Motor neuron (in vitro differentiated cells): Measurements from ENCODE around the gene CD200R1L. TPM values are rescaled to one million over a fixed set of nuclear protein-coding genes. Genes with fewer than 3 reads are reported as not detected.

Source experiments
- ATAC-seq, 8 experiments: fragments of 200-7000 bp; cut with Tn5 transposase; replicated peaks in 6 of 8; 2 replicates each; pipeline ENCODE4 v1.8.0; 2021; ENCODE audit warnings: mild to moderate bottlenecking in 8 of 8, moderate library complexity in 8 of 8
- H3K27ac ChIP-seq, 2 donors: fragments of 250-450 bp; sonication (Bioruptor Pico); 2 replicates each; pipeline ENCODE4 v1.9.0; 2021; ENCODE audit warnings: antibody characterized with exemption in 2 of 2, mild to moderate bottlenecking in 2 of 2, moderate library complexity in 1 of 2
- H3K4me1 ChIP-seq, 2 donors: fragments of 250-450 bp; sonication (Bioruptor Pico); replicated peaks in 1 of 2; 2 replicates each; pipeline ENCODE4 v1.6.1; 2021; ENCODE audit warnings: antibody characterized with exemption in 2 of 2, mild to moderate bottlenecking in 2 of 2, moderate library complexity in 1 of 2
- H3K4me3 ChIP-seq, 5 donors: fragments of 250-450 bp; sonication (Bioruptor Pico); 2 replicates each; pipeline ENCODE4 v1.9.0; 2021; ENCODE audit warnings: antibody characterized with exemption in 5 of 5, mild to moderate bottlenecking in 5 of 5, moderate library complexity in 4 of 5
- WGBS, 10 experiments: fragments of 450-650 bp; shearing (Covaris generic); methylation state at CpG; one replicate each; pipeline ENCODE4 v1.0.0; 2022; 5-methylcytosine and 5-hydroxymethylcytosine counted together
- in situ Hi-C, 9 experiments: fragments of 400-800 bp; cut with MboI; loops; one replicate each; pipeline ENCODE4 v1.15.0; 2021; ENCODE audit warnings: low sequenced_read_pairs in 9 of 9, low pct_unique_long_range_greater_than_20kb in 2 of 9; ENCODE audit not compliant: unreplicated experiment in 9 of 9
- total RNA-seq, 8 experiments: library from RNA; unstranded; fragments of 300-600 nt; gene quantifications; 2 replicates each; pipeline versions ENCODE4 v1.2.3 to v1.2.4, GENCODE V29; 2022

CD200R1L gene
- total RNA-seq, 8 experiments from 2014 or later = not detected

GRCh38 chr3:112769286-112769978 is 77.2 kb downstream of the CD200R1L start:
- in situ Hi-C loops = no loop called here
- 0 to 100% (median 50%) methylated on average over 1 of the region's 1 CpG; no CpG with 5 or more reads in 4 of the 10 experiments for WGBS, 10 experiments
- no peaks in the 10 kb centered on the region for H3K4me1 ChIP-seq
- H3K27ac ChIP-seq = no peak overlapping the region
- no peak overlapping the region for H3K4me3 ChIP-seq
- ATAC-seq = peak in 3 of 8 experiments; percentile 42 to 65 (median 49)

GRCh38 chr3:112767777-112768176 is 78.9 kb downstream of the CD200R1L start:
- in situ Hi-C loops = no loop called here
- Histone ChIP-seq H3K4me1 (no peaks in the 10 kb centered on the region), H3K27ac (no peak overlapping the region), H3K4me3 (no peak overlapping the region)
- no peak for ATAC-seq
- 50 to 100% (median 80%) methylated on average over 1 to 2 of the region's 2 CpGs for WGBS, 10 experiments

- 80 to 100% (median 91%) methylated on average over 1 to 2 of the region's 2 CpGs; no CpG with 5 or more reads in 6 of the 10 experiments for WGBS, 10 experiments
- Histone ChIP-seq H3K27ac (no peak overlapping the region), H3K4me3 (no peak overlapping the region), H3K4me1 (no peaks in the 10 kb centered on the region)
- peak in 2 of 8 experiments; percentile 7 to 58 for ATAC-seq
- in situ Hi-C loops = no loop called here
These were observed 79.5 kb downstream of the CD200R1L start for GRCh38 chr3:112767177-112767576.

Other genes with a start within 250 kb of the CD200R1L start
- 100 to 1,000 TPM in 2 of 8 experiments, 10 to 100 TPM in 1, 1 to 10 TPM in 5; 1.3 to 681 (median 4.0) TPM for gene CCDC80, start 205.7 kb downstream of the CD200R1L start, total RNA-seq
- gene CD200R1, start 128.2 kb upstream of the CD200R1L start, total RNA-seq = under 1 TPM in 6 of 8 experiments, not detected in 2; 0.05 to 0.18 (median 0.09) TPM
- gene GTPBP8, start 144.1 kb upstream of the CD200R1L start, total RNA-seq = 10 to 100 TPM; 16.8 to 31.2 (median 23.9) TPM